Muscle of arm (tissue), 14 donors: ENCODE measurements around the gene PRRX1. TPM values are rescaled to one million over a fixed set of nuclear protein-coding genes. Genes with fewer than 3 reads are reported as not detected.
A peak's percentile ranks its signal among the peaks of the same experiment; 100 is the strongest.

Source experiments
- DNase-seq: peaks from one replicate; pipeline ENCODE4 v3.0.0-alpha.2; 2013
- long read RNA-seq, 11 donors: transcript quantifications; one replicate each; lab custom pipeline, GENCODE V29; 2026
- polyA plus RNA-seq, 12 donors: library from polyadenylated mRNA; unstranded; fragments of 120-200 nt; gene quantifications; one replicate each; pipeline ENCODE4 v1.2.1, GENCODE V29; 2013; ENCODE audit not compliant: insufficient read length in 12 of 12

PRRX1 gene
- polyA plus RNA-seq = 100 to 1,000 TPM; 106 to 279 (median 212) TPM
- long read RNA-seq, donor 1, partial matches to known transcripts = 0 of 1 reads
- long read RNA-seq, donor 1, other reads (novel, unspliced or antisense) = 0 of 1 reads
- long read RNA-seq, donor 2, full-length matches to known transcripts = 51 of 51 reads
- long read RNA-seq, donor 2, partial matches to known transcripts = 0 of 51 reads
- long read RNA-seq, donor 2, other reads (novel, unspliced or antisense) = 0 of 51 reads
- long read RNA-seq, donor 3, full-length matches to known transcripts = 22 of 22 reads
- long read RNA-seq, donor 3, partial matches to known transcripts = 0 of 22 reads
- long read RNA-seq, donor 3, other reads (novel, unspliced or antisense) = 0 of 22 reads
- long read RNA-seq, donor 4, full-length matches to known transcripts = 25 of 25 reads
- long read RNA-seq, donor 4, partial matches to known transcripts = 0 of 25 reads
- long read RNA-seq, donor 4, other reads (novel, unspliced or antisense) = 0 of 25 reads
- long read RNA-seq, donor 5, full-length matches to known transcripts = 83 of 83 reads
- long read RNA-seq, donor 5, partial matches to known transcripts = 0 of 83 reads
- long read RNA-seq, donor 5, other reads (novel, unspliced or antisense) = 0 of 83 reads
- long read RNA-seq, donor 6, full-length matches to known transcripts = 34 of 34 reads
- long read RNA-seq, donor 6, partial matches to known transcripts = 0 of 34 reads
- long read RNA-seq, donor 6, other reads (novel, unspliced or antisense) = 0 of 34 reads
- long read RNA-seq, donor 7, full-length matches to known transcripts = 42 of 42 reads
- long read RNA-seq, donor 7, partial matches to known transcripts = 0 of 42 reads
- long read RNA-seq, donor 7, other reads (novel, unspliced or antisense) = 0 of 42 reads
- long read RNA-seq, donor 8, full-length matches to known transcripts = 74 of 82 reads
- long read RNA-seq, donor 8, partial matches to known transcripts = 8 of 82 reads
- long read RNA-seq, donor 8, other reads (novel, unspliced or antisense) = 0 of 82 reads
- long read RNA-seq, donor 9, full-length matches to known transcripts = 28 of 36 reads
- long read RNA-seq, donor 9, partial matches to known transcripts = 8 of 36 reads
- long read RNA-seq, donor 9, other reads (novel, unspliced or antisense) = 0 of 36 reads
- long read RNA-seq, donor 10, full-length matches to known transcripts = 55 of 55 reads
- long read RNA-seq, donor 10, partial matches to known transcripts = 0 of 55 reads
- long read RNA-seq, donor 10, other reads (novel, unspliced or antisense) = 0 of 55 reads
- long read RNA-seq, donor 11, full-length matches to known transcripts = 36 of 95 reads
- long read RNA-seq, donor 11, partial matches to known transcripts = 59 of 95 reads
- long read RNA-seq, donor 11, other reads (novel, unspliced or antisense) = 0 of 95 reads

- no peak for DNase-seq
Observed at GRCh38 chr1:170664093-170664827, at the start of gene PRRX1. Gene PRRX1 (plus strand): TSS chr1:170664131. CDS start chr1:170664219, 88 bp downstream.

- DNase-seq = peak; percentile 42
Observed at GRCh38 chr1:170617591-170618330, 46.2 kb upstream of the PRRX1 start.

- DNase-seq = peak; percentile 32
Observed at GRCh38 chr1:170618421-170618820, 45.5 kb upstream of the PRRX1 start.

GRCh38 chr1:170619241-170620028 lies 44.5 kb upstream of the PRRX1 start:
- DNase-seq = peak; percentile 33

GRCh38 chr1:170620164-170620563 lies 43.8 kb upstream of the PRRX1 start:
- DNase-seq = peak; percentile 11

- DNase-seq = no peak
Observed at GRCh38 chr1:170623171-170623570, 40.8 kb upstream of the PRRX1 start.

GRCh38 chr1:170624146-170624545 lies 39.8 kb upstream of the PRRX1 start:
- DNase-seq = no peak

GRCh38 chr1:170630977-170631376 lies 33.0 kb upstream of the PRRX1 start:
- DNase-seq = no peak

- DNase-seq = no peak
Observed at GRCh38 chr1:170634293-170634692, 29.6 kb upstream of the PRRX1 start.

GRCh38 chr1:170634824-170635410 lies 29.0 kb upstream of the PRRX1 start:
- no peak for DNase-seq

- DNase-seq = no peak
Observed at GRCh38 chr1:170640581-170640980, 23.4 kb upstream of the PRRX1 start.

GRCh38 chr1:170657275-170657853 lies 6.6 kb upstream of the PRRX1 start:
- DNase-seq = no peak

- DNase-seq = no peak
Observed at GRCh38 chr1:170659399-170660035, 4.4 kb upstream of the PRRX1 start.

GRCh38 chr1:170660281-170660713 lies 3.6 kb upstream of the PRRX1 start:
- no peak for DNase-seq

- no peak for DNase-seq
Observed at GRCh38 chr1:170660871-170661645, 2.9 kb upstream of the PRRX1 start.

- DNase-seq = peak; percentile 69
Observed at GRCh38 chr1:170661646-170662411, 2.1 kb upstream of the PRRX1 start.
